Measurements from ENCODE around the gene C1QTNF6. TPM values are rescaled to one million over a fixed set of nuclear protein-coding genes. Genes with fewer than 3 reads are reported as not detected.

Gene C1QTNF6
- total and polyA plus RNA-seq, 8 donors = 1.2 to 10.9 (median 3.0) TPM

DNA sequence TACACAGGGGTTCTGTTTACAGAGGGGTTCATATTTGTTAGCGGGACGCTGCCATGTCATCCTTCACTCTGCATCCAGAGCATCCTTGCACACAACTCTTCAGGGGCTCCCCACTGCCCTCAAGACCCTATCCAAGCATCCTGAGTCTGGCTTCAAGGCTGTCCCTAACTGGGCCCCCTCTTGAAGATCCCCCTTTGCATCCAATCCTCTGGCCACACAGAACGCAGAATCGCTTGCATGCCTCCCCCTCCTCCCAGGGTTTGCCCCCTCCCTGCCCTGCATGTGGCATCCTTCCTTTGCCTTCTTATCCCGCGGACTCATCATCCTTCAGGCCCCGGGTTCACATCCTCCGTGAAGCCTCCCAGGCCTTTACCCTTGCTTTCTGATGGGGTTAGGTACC lies 18.6 kb downstream of the C1QTNF6 start:
- peak in 1 of 6 donors; percentile 17 for DNase-seq
- intact Hi-C loops (cut with DNase I) = loop anchor here in 1 of 3 donors (5.0 kb wide), 1 partner anchor 33 kb away; no protein-coding TSS in a partner anchor
- 68 to 72% methylated on average over 8 of the region's 8 CpGs for WGBS, 2 donors
- TF ChIP-seq CTCF (IDR thresholded peaks at IDR 0.05) = no peak
- Histone ChIP-seq H3K27ac (no peak overlapping the region), H3K27me3 (no peaks in the 10 kb centered on the region), H3K4me3 (no peak overlapping the region), H3K4me1 (no peaks in the 10 kb centered on the region), H3K9me3 (no peaks in the 10 kb centered on the region), H3K36me3 (no peaks in the 10 kb centered on the region)
- ATAC-seq = no peak
- no peak for FAIRE-seq

DNA sequence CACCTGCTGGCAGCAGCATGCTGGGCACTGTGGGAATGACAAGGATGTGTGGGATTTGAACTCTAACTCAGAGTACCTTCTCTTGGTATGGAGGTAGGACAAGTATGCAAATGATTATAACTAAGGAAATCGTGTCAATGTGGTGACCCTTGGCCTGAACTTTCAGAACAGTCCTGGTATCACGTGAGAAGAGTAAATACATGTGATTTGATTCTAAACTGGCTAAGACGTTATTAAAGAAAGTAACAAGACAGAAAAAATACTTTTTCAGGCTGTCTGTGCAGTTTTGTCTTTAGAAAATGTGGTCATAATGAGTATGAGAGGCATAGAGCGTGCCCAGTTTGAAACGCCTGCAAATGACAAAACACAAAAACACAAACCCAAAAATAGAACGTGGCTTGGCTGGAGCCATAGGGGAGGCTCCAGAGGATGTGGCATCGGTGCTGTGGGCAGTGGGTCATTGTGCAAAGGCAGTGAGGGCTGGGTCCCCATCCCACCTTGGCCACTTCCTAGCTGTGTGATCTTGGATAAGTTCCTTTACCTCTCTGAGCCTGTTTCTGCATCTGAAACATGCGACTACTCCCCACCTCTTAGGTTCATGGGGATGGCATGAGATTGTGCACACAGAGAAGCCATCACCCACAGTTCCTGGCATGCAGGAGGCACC lies 19.9 kb downstream of the C1QTNF6 start:
- H3K36me3 ChIP-seq = no peaks in the 10 kb centered on the region
- no peaks in the 10 kb centered on the region for H3K9me3 ChIP-seq
- peak in 1 of 6 donors; percentile 27 for DNase-seq
- FAIRE-seq = no peak
- WGBS, 2 donors = 51 to 58% methylated on average over 8 of the region's 8 CpGs
- intact Hi-C loops (cut with DNase I) = loop anchor here in 1 of 3 donors (5.0 kb wide), 1 partner anchor 34 kb away; no protein-coding TSS in a partner anchor
- no peak for ATAC-seq
- no peak overlapping the region for H3K27ac ChIP-seq
- no peak overlapping the region for H3K4me3 ChIP-seq
- TF ChIP-seq CTCF (IDR thresholded peaks at IDR 0.05) = no peak
- H3K27me3 ChIP-seq = no peaks in the 10 kb centered on the region
- no peaks in the 10 kb centered on the region for H3K4me1 ChIP-seq

DNA sequence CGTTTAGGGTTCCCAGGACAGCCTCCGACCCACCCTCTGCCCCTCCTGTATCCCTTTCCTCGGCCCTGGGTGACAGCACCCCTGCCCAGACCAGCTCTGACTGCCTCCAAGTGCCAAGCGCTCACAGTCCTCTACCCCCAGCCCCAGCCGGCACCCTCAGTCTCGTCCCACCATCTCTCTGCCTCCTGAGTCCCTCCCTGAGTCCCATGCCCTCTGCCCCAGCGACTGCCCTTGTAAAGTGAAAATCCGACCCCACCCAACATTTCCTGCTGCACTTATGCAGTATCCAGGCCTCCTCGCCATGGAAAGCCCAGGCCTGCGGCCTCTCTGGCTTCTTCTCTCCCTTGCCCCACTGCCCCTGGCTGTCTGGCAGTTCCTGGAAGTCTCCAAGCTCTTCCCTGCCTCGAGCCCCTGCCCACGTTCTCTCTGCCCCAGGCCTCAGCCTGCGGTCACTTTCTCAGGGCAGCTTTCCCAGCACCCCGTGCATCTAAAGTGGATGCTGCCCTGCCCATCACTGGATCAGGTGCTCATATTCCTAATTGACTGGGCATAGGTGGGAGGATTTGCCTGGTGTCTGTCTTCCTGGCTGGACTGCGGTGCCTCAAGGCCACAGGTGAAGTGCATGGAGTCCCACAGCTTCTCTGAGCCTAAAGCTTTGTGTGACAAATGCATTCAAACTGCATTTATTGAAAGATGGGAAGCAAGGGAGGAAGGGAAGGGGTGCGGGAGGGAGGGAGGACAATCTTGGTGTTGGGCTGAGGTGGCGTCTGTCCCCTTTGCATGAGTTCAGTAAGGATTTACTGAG lies 20.7 kb downstream of the C1QTNF6 start:
- Histone ChIP-seq H3K4me1 (no peaks in the 10 kb centered on the region), H3K36me3 (no peaks in the 10 kb centered on the region), H3K4me3 (no peak overlapping the region), H3K27ac (no peak overlapping the region), H3K27me3 (no peaks in the 10 kb centered on the region), H3K9me3 (no peaks in the 10 kb centered on the region)
- 60% methylated on average over 17 of the region's 17 CpGs for WGBS, 2 donors
- DNase-seq = peak in 2 of 6 donors; percentile 41 to 53
- no peak for TF ChIP-seq CTCF (IDR thresholded peaks at IDR 0.05)
- intact Hi-C loops (cut with DNase I) = loop anchor here in 1 of 3 donors (5.0 kb wide), 1 partner anchor 35 kb away; no protein-coding TSS in a partner anchor
- no peak for ATAC-seq
- FAIRE-seq = no peak

GRCh38 chr22:37166675-37167066 lies 21.4 kb downstream of the C1QTNF6 start:
- H3K4me3 ChIP-seq = no peak overlapping the region
- peak; percentile 64 to 93 (median 81) for DNase-seq
- no peaks in the 10 kb centered on the region for H3K4me1 ChIP-seq
- ATAC-seq = peak; percentile 86 to 99 (median 97)
- TF ChIP-seq CTCF (IDR thresholded peaks at IDR 0.05) = peak; percentile 85 to 92 (median 92)
- no peak for FAIRE-seq
- 13 to 14% methylated on average over 13 of the region's 13 CpGs for WGBS, 2 donors
- H3K27ac ChIP-seq = no peak overlapping the region
- intact Hi-C loops (cut with DNase I) = loop anchor here in 1 of 3 donors (5.0 kb wide), 1 partner anchor 36 kb away; no protein-coding TSS in a partner anchor
- no peaks in the 10 kb centered on the region for H3K36me3 ChIP-seq
- no peaks in the 10 kb centered on the region for H3K9me3 ChIP-seq
- H3K27me3 ChIP-seq = no peaks in the 10 kb centered on the region

Measured in pancreas (tissue), 10 donors.